Ishikawa (cell line): ENCODE results near the gene CIAO2A.

Experiments
- CEBPB ChIP-seq: IDR thresholded peaks from 2 replicates; pipeline ENCODE4 v1.6.1; 2012
- CREB1 ChIP-seq: IDR thresholded peaks from 2 replicates; pipeline ENCODE4 v1.6.1; 2012; ENCODE audit warnings: low read depth
- EGR1 ChIP-seq: IDR thresholded peaks from 2 replicates; pipeline ENCODE4 v1.6.1; 2012
- EP300 ChIP-seq: IDR thresholded peaks from 2 replicates; pipeline ENCODE4 v1.6.1; 2012; ENCODE audit warnings: borderline replicate concordance
- FOXM1 ChIP-seq: IDR thresholded peaks from 2 replicates; pipeline ENCODE4 v1.6.1; 2012; ENCODE audit warnings: low read depth, borderline replicate concordance
- NFIC ChIP-seq: IDR thresholded peaks from 2 replicates; pipeline ENCODE4 v1.6.1; 2012
- RAD21 ChIP-seq: IDR thresholded peaks from 2 replicates; pipeline ENCODE4 v1.6.1; 2012; ENCODE audit warnings: low read depth
- TAF1 ChIP-seq: IDR thresholded peaks from 2 replicates; pipeline ENCODE4 v1.6.1; 2012; ENCODE audit warnings: low read depth, mild to moderate bottlenecking
- TCF12 ChIP-seq: IDR thresholded peaks from 2 replicates; pipeline ENCODE4 v1.6.1; 2012; ENCODE audit warnings: low read depth
- TEAD4 ChIP-seq: IDR thresholded peaks from 2 replicates; pipeline ENCODE4 v1.6.1; 2012
- USF1 ChIP-seq: IDR thresholded peaks from 2 replicates; pipeline ENCODE4 v1.6.1; 2012
- YY1 ChIP-seq: IDR thresholded peaks from 2 replicates; pipeline ENCODE4 v1.6.1; 2012; ENCODE audit warnings: low read depth
- ZBTB7A ChIP-seq: IDR thresholded peaks from 2 replicates; pipeline ENCODE4 v1.6.1; 2012; ENCODE audit warnings: low read depth
- TF ChIP-seq, protein P1 (sequence below): IDR thresholded peaks from 2 replicates; pipeline ENCODE4 v1.6.1; 2012
- TF ChIP-seq, protein P2 (sequence below): IDR thresholded peaks from 2 replicates; pipeline ENCODE4 v1.6.1; 2012; ENCODE audit warnings: low read depth, mild to moderate bottlenecking

The CIAO2A gene

GRCh38 chr15:64034519-64034918, 59.1 kb downstream of the CIAO2A start:
- TF ChIP-seq, protein P1, sequence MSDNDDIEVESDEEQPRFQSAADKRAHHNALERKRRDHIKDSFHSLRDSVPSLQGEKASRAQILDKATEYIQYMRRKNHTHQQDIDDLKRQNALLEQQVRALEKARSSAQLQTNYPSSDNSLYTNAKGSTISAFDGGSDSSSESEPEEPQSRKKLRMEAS = no peak
- no peak for TF ChIP-seq USF1
- TF ChIP-seq CREB1 = no peak
- TF ChIP-seq CEBPB = no peak
- no peak for TF ChIP-seq TCF12
- TF ChIP-seq, protein P2, sequence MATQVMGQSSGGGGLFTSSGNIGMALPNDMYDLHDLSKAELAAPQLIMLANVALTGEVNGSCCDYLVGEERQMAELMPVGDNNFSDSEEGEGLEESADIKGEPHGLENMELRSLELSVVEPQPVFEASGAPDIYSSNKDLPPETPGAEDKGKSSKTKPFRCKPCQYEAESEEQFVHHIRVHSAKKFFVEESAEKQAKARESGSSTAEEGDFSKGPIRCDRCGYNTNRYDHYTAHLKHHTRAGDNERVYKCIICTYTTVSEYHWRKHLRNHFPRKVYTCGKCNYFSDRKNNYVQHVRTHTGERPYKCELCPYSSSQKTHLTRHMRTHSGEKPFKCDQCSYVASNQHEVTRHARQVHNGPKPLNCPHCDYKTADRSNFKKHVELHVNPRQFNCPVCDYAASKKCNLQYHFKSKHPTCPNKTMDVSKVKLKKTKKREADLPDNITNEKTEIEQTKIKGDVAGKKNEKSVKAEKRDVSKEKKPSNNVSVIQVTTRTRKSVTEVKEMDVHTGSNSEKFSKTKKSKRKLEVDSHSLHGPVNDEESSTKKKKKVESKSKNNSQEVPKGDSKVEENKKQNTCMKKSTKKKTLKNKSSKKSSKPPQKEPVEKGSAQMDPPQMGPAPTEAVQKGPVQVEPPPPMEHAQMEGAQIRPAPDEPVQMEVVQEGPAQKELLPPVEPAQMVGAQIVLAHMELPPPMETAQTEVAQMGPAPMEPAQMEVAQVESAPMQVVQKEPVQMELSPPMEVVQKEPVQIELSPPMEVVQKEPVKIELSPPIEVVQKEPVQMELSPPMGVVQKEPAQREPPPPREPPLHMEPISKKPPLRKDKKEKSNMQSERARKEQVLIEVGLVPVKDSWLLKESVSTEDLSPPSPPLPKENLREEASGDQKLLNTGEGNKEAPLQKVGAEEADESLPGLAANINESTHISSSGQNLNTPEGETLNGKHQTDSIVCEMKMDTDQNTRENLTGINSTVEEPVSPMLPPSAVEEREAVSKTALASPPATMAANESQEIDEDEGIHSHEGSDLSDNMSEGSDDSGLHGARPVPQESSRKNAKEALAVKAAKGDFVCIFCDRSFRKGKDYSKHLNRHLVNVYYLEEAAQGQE = no peak
- no peak for TF ChIP-seq TAF1
- TF ChIP-seq YY1 = no peak
- no peak for TF ChIP-seq RAD21
- TF ChIP-seq EP300 = no peak
- no peak for TF ChIP-seq FOXM1
- no peak for TF ChIP-seq EGR1
- TF ChIP-seq TEAD4 = no peak
- TF ChIP-seq ZBTB7A = no peak
- no peak for TF ChIP-seq NFIC

GRCh38 chr15:64032329-64032728, 61.3 kb downstream of the CIAO2A start:
- no peak for TF ChIP-seq USF1
- no peak for TF ChIP-seq EGR1
- no peak for TF ChIP-seq RAD21
- TF ChIP-seq TAF1 = no peak
- TF ChIP-seq, protein P1 = no peak
- no peak for TF ChIP-seq TCF12
- TF ChIP-seq, protein P2 = no peak
- no peak for TF ChIP-seq YY1
- no peak for TF ChIP-seq NFIC
- no peak for TF ChIP-seq CREB1
- TF ChIP-seq FOXM1 = no peak
- TF ChIP-seq TEAD4 = no peak
- no peak for TF ChIP-seq EP300
- no peak for TF ChIP-seq CEBPB
- no peak for TF ChIP-seq ZBTB7A

GRCh38 chr15:64030123-64030522, 63.5 kb downstream of the CIAO2A start:
- TF ChIP-seq CEBPB (no peak), NFIC (no peak), TEAD4 (no peak), TAF1 (no peak), FOXM1 (no peak), EGR1 (no peak), YY1 (no peak), ZBTB7A (no peak), EP300 (no peak), RAD21 (no peak), USF1 (no peak), TCF12 (no peak), CREB1 (no peak)
- TF ChIP-seq, protein P2 = no peak
- TF ChIP-seq, protein P1 = no peak

DNA sequence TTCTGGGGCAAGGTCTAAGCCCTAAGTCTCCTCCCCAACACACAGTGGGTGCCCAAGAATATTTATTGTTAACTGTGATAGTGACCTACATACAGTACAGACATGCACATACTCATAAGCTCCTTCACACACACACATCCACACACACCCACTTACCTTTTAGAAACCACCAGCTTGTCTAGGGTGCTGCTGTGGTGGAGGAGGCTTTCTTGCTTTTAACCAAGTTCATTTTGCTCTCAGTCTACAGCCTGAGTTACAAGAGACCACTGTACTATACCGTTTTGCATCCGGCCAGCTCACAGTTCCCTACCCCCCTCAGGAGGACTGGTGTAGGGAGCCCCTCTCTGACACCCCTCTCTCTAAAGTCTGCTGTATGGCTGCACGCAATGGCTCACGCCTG, 64.0 kb downstream of the CIAO2A start:
- TF ChIP-seq EGR1 = no peak
- no peak for TF ChIP-seq TCF12
- no peak for TF ChIP-seq TEAD4
- TF ChIP-seq EP300 = no peak
- no peak for TF ChIP-seq CREB1
